H9 (cell line): Measurements from ENCODE around the gene VIPR2. TPM values are rescaled to one million over a fixed set of nuclear protein-coding genes. Genes with fewer than 3 reads are reported as not detected.

Experiments used
- DNase-seq: peaks from one replicate; pipeline ENCODE4 v3.0.0-alpha.2; 2017
- H2AFZ ChIP-seq: one replicate; pipeline ENCODE4 v1.6.1; 2013; ENCODE audit warnings: mild to moderate bottlenecking, low read length, control low read depth, moderate library complexity
- H2AK5ac ChIP-seq: 2 replicates; pipeline ENCODE4 v1.6.1; 2013; ENCODE audit warnings: low read length, control low read depth, mixed read lengths; ENCODE audit not compliant: insufficient read length
- H2BK120ac ChIP-seq: one replicate; pipeline ENCODE4 v1.6.1; 2013; ENCODE audit warnings: low read depth, mild to moderate bottlenecking, low read length, control low read depth, inconsistent platforms; ENCODE audit not compliant: poor library complexity, severe bottlenecking
- H2BK12ac ChIP-seq: 2 replicates; pipeline ENCODE4 v1.6.1; 2013; ENCODE audit warnings: low read length, control low read depth, mixed read lengths, low read depth; ENCODE audit not compliant: insufficient read length
- H2BK15ac ChIP-seq: 2 replicates; pipeline ENCODE4 v1.6.1; 2013; ENCODE audit warnings: low read depth, low read length, control low read depth
- H2BK20ac ChIP-seq: one replicate; pipeline ENCODE4 v1.6.1; 2013; ENCODE audit warnings: low read depth, mild to moderate bottlenecking, low read length, control low read depth, inconsistent platforms; ENCODE audit not compliant: poor library complexity, severe bottlenecking
- H2BK5ac ChIP-seq: 2 replicates; pipeline ENCODE4 v1.6.1; 2013; ENCODE audit warnings: low read length, control low read depth, mixed read lengths; ENCODE audit not compliant: insufficient read length
- H3K14ac ChIP-seq: 2 replicates; pipeline ENCODE4 v1.6.1; 2013; ENCODE audit warnings: low read length, control low read depth; ENCODE audit not compliant: insufficient read depth
- H3K18ac ChIP-seq: 2 replicates; pipeline ENCODE4 v1.6.1; 2013; ENCODE audit warnings: low read depth, mild to moderate bottlenecking, mixed read lengths, low read length, control low read depth; ENCODE audit not compliant: insufficient read length
- H3K23ac ChIP-seq: 2 replicates; pipeline ENCODE4 v1.6.1; 2013; ENCODE audit warnings: low read length, control low read depth, mixed read lengths, low read depth; ENCODE audit not compliant: insufficient read length
- H3K23me2 ChIP-seq: 2 replicates; pipeline ENCODE4 v1.6.1; 2013; ENCODE audit warnings: low read depth, mild to moderate bottlenecking, mixed read lengths, low read length, control low read depth; ENCODE audit not compliant: insufficient read length, poor library complexity, severe bottlenecking
- H3K27ac ChIP-seq: 2 replicates; pipeline ENCODE4 v1.5.1; 2013; ENCODE audit warnings: low read length, control low read depth, mixed read lengths, low read depth; ENCODE audit not compliant: insufficient read length
- H3K27me3 ChIP-seq: 2 replicates; pipeline ENCODE4 v1.6.1; 2013; ENCODE audit warnings: low read length, control low read depth, inconsistent platforms; ENCODE audit not compliant: insufficient read depth
- H3K4ac ChIP-seq: 2 replicates; pipeline ENCODE4 v1.6.1; 2013; ENCODE audit warnings: low read depth, mild to moderate bottlenecking, control low read depth, inconsistent platforms, low read length, moderate library complexity
- H3K4me1 ChIP-seq: 2 replicates; pipeline ENCODE4 v1.6.1; 2013; ENCODE audit warnings: low read length, control low read depth, inconsistent platforms; ENCODE audit not compliant: insufficient read depth
- H3K4me2 ChIP-seq: 2 replicates; pipeline ENCODE4 v1.6.1; 2013; ENCODE audit warnings: low read length, control low read depth, mixed read lengths; ENCODE audit not compliant: insufficient read length, insufficient read depth
- H3K56ac ChIP-seq: 2 replicates; pipeline ENCODE4 v1.6.1; 2013; ENCODE audit warnings: low read depth, mild to moderate bottlenecking, mixed read lengths, low read length, control low read depth; ENCODE audit not compliant: insufficient read length
- H3K79me1 ChIP-seq: 2 replicates; pipeline ENCODE4 v1.6.1; 2013; ENCODE audit warnings: low read depth, mild to moderate bottlenecking, moderate library complexity, low read length, control low read depth, inconsistent platforms; ENCODE audit not compliant: insufficient read depth, poor library complexity, severe bottlenecking
- H3K79me2 ChIP-seq: 2 replicates; pipeline ENCODE4 v1.6.1; 2013; ENCODE audit warnings: low read length, control low read depth, inconsistent platforms; ENCODE audit not compliant: insufficient read depth
- H3K9ac ChIP-seq: 2 replicates; pipeline ENCODE4 v1.6.1; 2013; ENCODE audit warnings: low read length, control low read depth, mixed read lengths; ENCODE audit not compliant: insufficient read length; ENCODE audit errors: extremely low read depth
- H3K9me3 ChIP-seq: one replicate; pipeline ENCODE4 v1.6.1; 2013; ENCODE audit warnings: low read depth, low read length, inconsistent platforms; ENCODE audit not compliant: control insufficient read depth
- H3T11ph ChIP-seq: one replicate; pipeline ENCODE4 v1.6.1; 2013; ENCODE audit warnings: mild to moderate bottlenecking, low read length, control low read depth, inconsistent platforms
- H4K20me1 ChIP-seq: one replicate; pipeline ENCODE4 v1.6.1; 2013; ENCODE audit not compliant: control insufficient read depth, insufficient read length, insufficient read depth
- H4K5ac ChIP-seq: 2 replicates; pipeline ENCODE4 v1.6.1; 2013; ENCODE audit warnings: low read depth, mild to moderate bottlenecking, mixed read lengths, low read length, control low read depth; ENCODE audit not compliant: insufficient read length
- H4K8ac ChIP-seq: replicated peaks from 2 replicates; pipeline ENCODE4 v1.6.1; 2013; ENCODE audit warnings: low read length, control low read depth, mixed read lengths, low read depth; ENCODE audit not compliant: insufficient read length
- H4K91ac ChIP-seq: 2 replicates; pipeline ENCODE4 v1.6.1; 2013; ENCODE audit warnings: low read depth, mild to moderate bottlenecking, moderate library complexity, mixed read lengths, low read length, control low read depth; ENCODE audit not compliant: insufficient read length
- H3K27ac Mint-ChIP-seq, 3 experiments: 2 replicates in 2 of 3; 3 replicates in 1 of 3; pipeline ENCODE4 v1.8.0; 2020 to 2021; ENCODE audit warnings: mixed read lengths in 3 of 3, mild to moderate bottlenecking in 1 of 3, moderate library complexity in 1 of 3
- H3K27me3 Mint-ChIP-seq: 2 replicates; pipeline ENCODE4 v1.8.0; 2021; ENCODE audit warnings: low read depth, mild to moderate bottlenecking, moderate library complexity, mixed read lengths
- H3K36me3 Mint-ChIP-seq, 3 experiments: 2 replicates in 2 of 3; 3 replicates in 1 of 3; pipeline ENCODE4 v1.8.0; 2020 to 2021; ENCODE audit warnings: low read depth in 3 of 3, mixed read lengths in 3 of 3; ENCODE audit not compliant: insufficient read depth in 1 of 3
- H3K4me1 Mint-ChIP-seq, 2 experiments: 2 replicates each; pipeline ENCODE4 v1.8.0; 2020; ENCODE audit warnings: mixed read lengths in 2 of 2
- H3K4me3 Mint-ChIP-seq, 2 experiments: 2 replicates in 1 of 2; 3 replicates in 1 of 2; pipeline ENCODE4 v1.8.0; 2020 to 2021; ENCODE audit warnings: mild to moderate bottlenecking in 2 of 2, mixed read lengths in 2 of 2, moderate library complexity in 1 of 2
- H3K9me3 Mint-ChIP-seq, 2 experiments: 2 replicates in 1 of 2; 3 replicates in 1 of 2; pipeline ENCODE4 v1.8.0; 2020; ENCODE audit warnings: mild to moderate bottlenecking in 2 of 2, mixed read lengths in 2 of 2, moderate library complexity in 1 of 2
- CTCF ChIP-seq: fragments of 200-600 bp; sonication (generic); conservative IDR thresholded peaks from 3 replicates; pipeline ENCODE4 v1.8.0; 2021; ENCODE audit warnings: antibody characterized with exemption, mild to moderate bottlenecking
- WGBS: extraction: QIAGEN DNeasy Blood & Tissue Kit; methylation state at CpG from one replicate; pipeline ENCODE4 v1.1.7; 2013; ENCODE audit warnings: missing lambda C conversion rate, low lambda C conversion rate, mixed read lengths; ENCODE audit not compliant: insufficient read length; ENCODE audit errors: extremely low coverage; 5-methylcytosine and 5-hydroxymethylcytosine counted together
- total RNA-seq: library from RNA; stranded (reverse); gene quantifications from 2 replicates; pipeline ENCODE4 v1.2.1, GENCODE V29; 2021

Gene VIPR2
- total RNA-seq, 1 experiment from 2014 or later: 1.6 TPM

GRCh38 chr7:159048656-159049055 lies 96.0 kb downstream of the VIPR2 start:
- DNase-seq: no peak
- H3K4me1 Mint-ChIP-seq: peaks cover 13 to 17% of the 10 kb centered on the region in 2 experiments
- H2BK20ac ChIP-seq: no peak overlapping the region
- no peak overlapping the region for H3K27ac Mint-ChIP-seq
- no peak overlapping the region for H3K23ac ChIP-seq
- no peak overlapping the region for H2BK120ac ChIP-seq
- no peak overlapping the region for H4K5ac ChIP-seq
- H2BK15ac ChIP-seq: no peak overlapping the region
- no peaks in the 10 kb centered on the region for H3K4me1 ChIP-seq
- H3K4ac ChIP-seq: no peak overlapping the region
- no peak overlapping the region for H2AK5ac ChIP-seq
- no peak overlapping the region for H3K18ac ChIP-seq
- TF ChIP-seq CTCF: no peak
- no CpG with 5 or more reads among the region's 2 CpGs for WGBS
- no peaks in the 10 kb centered on the region for H3K23me2 ChIP-seq
- H3K4me3 Mint-ChIP-seq: no peak overlapping the region
- H3K79me1 ChIP-seq: no peaks in the 10 kb centered on the region
- no peak overlapping the region for H2BK5ac ChIP-seq
- no peak overlapping the region for H4K8ac ChIP-seq
- H2AFZ ChIP-seq: no peak overlapping the region
- no peak overlapping the region for H3K27ac ChIP-seq
- no peak overlapping the region for H3K9ac ChIP-seq
- H3K56ac ChIP-seq: no peak overlapping the region
- H3K27me3 Mint-ChIP-seq: peaks cover 6% of the 10 kb centered on the region
- no peak overlapping the region for H4K91ac ChIP-seq
- no peak overlapping the region for H3T11ph ChIP-seq
- H3K4me2 ChIP-seq: no peak overlapping the region
- H3K36me3 Mint-ChIP-seq: peaks cover 0 to 2% (median 1%) of the 10 kb centered on the region in 3 experiments; a peak in 2 of 7 replicates
- no peak overlapping the region for H2BK12ac ChIP-seq
- H3K9me3 Mint-ChIP-seq: peaks cover 2 to 7% of the 10 kb centered on the region in 2 experiments; a peak in 3 of 5 replicates
- H3K14ac ChIP-seq: no peak overlapping the region
- no peaks in the 10 kb centered on the region for H3K79me2 ChIP-seq
- no peaks in the 10 kb centered on the region for H4K20me1 ChIP-seq
- H3K27me3 ChIP-seq: no peaks in the 10 kb centered on the region
- H3K9me3 ChIP-seq: no peaks in the 10 kb centered on the region
